HepG2 (cell line): ENCODE measurements around the gene ACER3. TPM values are rescaled to one million over a fixed set of nuclear protein-coding genes. Genes with fewer than 3 reads are reported as not detected.

Source experiments
- ADNP ChIP-seq: sonication (generic); formaldehyde crosslinking; IDR thresholded peaks from 2 replicates; pipeline ENCODE4 v1.4.0; 2020; ENCODE audit warnings: missing genetic modification reagents
- AHR ChIP-seq: IDR thresholded peaks from 2 replicates; pipeline ENCODE4 v1.6.1; 2018; ENCODE audit warnings: missing genetic modification reagents, missing compliant biosample characterization
- CHD2 ChIP-seq: IDR thresholded peaks from 2 replicates; pipeline ENCODE4 v1.6.1; 2011; ENCODE audit warnings: low read depth, low read length, improper control_type of control experiment
- GZF1 ChIP-seq: sonication (generic); formaldehyde crosslinking; IDR thresholded peaks from 2 replicates; pipeline ENCODE4 v1.5.1; 2020; ENCODE audit warnings: mild to moderate bottlenecking, missing genetic modification reagents
- HNRNPH1 ChIP-seq: fragments of 200-400 bp; formaldehyde crosslinking; optimal IDR thresholded peaks from 2 replicates; pipeline ENCODE3; 2017; ENCODE audit warnings: mild to moderate bottlenecking, low read depth, low read length
- JDP2 ChIP-seq: sonication (generic); formaldehyde crosslinking; IDR thresholded peaks from 2 replicates; pipeline ENCODE4 v1.8.1; 2022; ENCODE audit warnings: missing genetic modification reagents, borderline replicate concordance
- MAFF ChIP-seq: IDR thresholded peaks from 2 replicates; pipeline ENCODE4 v1.6.1; 2011; ENCODE audit warnings: low read depth, low read length, improper control_type of control experiment
- PHB2 ChIP-seq: fragments of 450-650 bp; IDR thresholded peaks from 2 replicates; pipeline ENCODE4 v1.6.1; 2018; ENCODE audit not compliant: partially characterized antibody
- PPARG ChIP-seq: conservative IDR thresholded peaks from 2 replicates; pipeline ENCODE4 v1.6.1; 2016; ENCODE audit warnings: missing biosample characterization, missing genetic modification reagents
- ZNF101 ChIP-seq: sonication (generic); formaldehyde crosslinking; IDR thresholded peaks from 2 replicates; pipeline ENCODE4 v1.4.0; 2020; ENCODE audit warnings: mild to moderate bottlenecking, low read depth, missing genetic modification reagents, borderline replicate concordance
- ZNF350 ChIP-seq: sonication (generic); formaldehyde crosslinking; IDR thresholded peaks from 2 replicates; pipeline ENCODE4 v1.4.0; 2020; ENCODE audit warnings: mild to moderate bottlenecking, low read depth, missing genetic modification reagents, borderline replicate concordance
- ZNF530 ChIP-seq: sonication (generic); formaldehyde crosslinking; IDR thresholded peaks from 2 replicates; pipeline ENCODE4 v1.5.0; 2020; ENCODE audit warnings: low read depth, mild to moderate bottlenecking, missing genetic modification reagents
- ZNF709 ChIP-seq: sonication (generic); formaldehyde crosslinking; IDR thresholded peaks from 2 replicates; pipeline ENCODE4 v1.5.0; 2020; ENCODE audit warnings: mild to moderate bottlenecking, missing genetic modification reagents
- polyA plus RNA-seq, 8 experiments: library from polyadenylated mRNA; depleted of rRNA in 3 of 8; stranded (reverse) in 7 of 8; unstranded in 1 of 8; fragments of >200 nt; fragmentation: Illumina TruSeq in 4 of 8; extraction: Trizol in 4 of 8; gene quantifications; 2 replicates each; pipeline versions ENCODE4 v1.2.1 to v1.2.3, GENCODE V29; 2011 to 2016; ENCODE audit warnings: low read depth in 4 of 8, missing spikeins in 1 of 8, mixed read lengths in 1 of 8; ENCODE audit not compliant: insufficient read depth in 1 of 8
- total RNA-seq, 5 experiments: library from RNA; depleted of rRNA; stranded (reverse); fragments of >200 nt; fragmentation: Illumina TruSeq; extraction: Trizol; gene quantifications; 2 replicates each; pipeline ENCODE4 v1.2.3, GENCODE V29; 2016; ENCODE audit warnings: low read depth in 1 of 5
- TF ChIP-seq, protein P1 (sequence below): sonication (generic); formaldehyde crosslinking; IDR thresholded peaks from 2 replicates; pipeline ENCODE4 v1.9.0; 2021; ENCODE audit warnings: missing genetic modification reagents, borderline replicate concordance
- TF ChIP-seq, protein P2 (sequence below): sonication (generic); formaldehyde crosslinking; IDR thresholded peaks from 2 replicates; pipeline ENCODE4 v1.5.0; 2020; ENCODE audit warnings: mild to moderate bottlenecking, missing genetic modification reagents, borderline replicate concordance
- TF ChIP-seq, protein P3 (sequence below): sonication (generic); formaldehyde crosslinking; IDR thresholded peaks from 2 replicates; pipeline ENCODE4 v1.5.1; 2020; ENCODE audit warnings: mild to moderate bottlenecking, missing genetic modification reagents, moderate library complexity
- TF ChIP-seq, protein P4 (sequence below): sonication (generic); formaldehyde crosslinking; IDR thresholded peaks from 2 replicates; pipeline ENCODE4 v1.4.0; 2020; ENCODE audit warnings: missing genetic modification reagents, borderline replicate concordance
- TF ChIP-seq, protein P5 (sequence below): sonication (generic); formaldehyde crosslinking; IDR thresholded peaks from 2 replicates; pipeline ENCODE4 v1.5.1; 2020; ENCODE audit warnings: mild to moderate bottlenecking, missing genetic modification reagents

ACER3 gene
- total and polyA plus RNA-seq, 2 of the 13 experiments (the other 11 are each of a cell fraction or from before 2014, with no cell fraction given) = 6.0 to 9.8 TPM

DNA sequence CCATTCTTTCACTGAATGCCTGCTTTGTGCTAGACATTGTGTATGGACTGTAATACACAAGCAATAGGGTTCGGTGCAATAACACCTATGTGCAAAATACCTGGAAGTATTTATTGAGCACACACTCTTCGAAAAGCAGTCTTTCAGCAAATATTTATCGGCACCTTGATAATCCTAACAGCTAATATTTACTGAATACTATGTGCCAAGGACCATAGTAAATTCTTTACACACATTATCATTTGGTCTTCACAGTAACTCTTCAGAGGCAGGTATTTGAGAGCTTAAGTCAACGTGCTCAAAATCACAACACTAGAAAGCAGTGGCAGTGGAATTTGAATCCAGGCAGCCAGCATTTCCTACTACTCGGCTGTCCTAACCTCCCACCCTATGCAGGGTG lies 175.7 kb downstream of the ACER3 start (continued):
- TF ChIP-seq, protein P1, sequence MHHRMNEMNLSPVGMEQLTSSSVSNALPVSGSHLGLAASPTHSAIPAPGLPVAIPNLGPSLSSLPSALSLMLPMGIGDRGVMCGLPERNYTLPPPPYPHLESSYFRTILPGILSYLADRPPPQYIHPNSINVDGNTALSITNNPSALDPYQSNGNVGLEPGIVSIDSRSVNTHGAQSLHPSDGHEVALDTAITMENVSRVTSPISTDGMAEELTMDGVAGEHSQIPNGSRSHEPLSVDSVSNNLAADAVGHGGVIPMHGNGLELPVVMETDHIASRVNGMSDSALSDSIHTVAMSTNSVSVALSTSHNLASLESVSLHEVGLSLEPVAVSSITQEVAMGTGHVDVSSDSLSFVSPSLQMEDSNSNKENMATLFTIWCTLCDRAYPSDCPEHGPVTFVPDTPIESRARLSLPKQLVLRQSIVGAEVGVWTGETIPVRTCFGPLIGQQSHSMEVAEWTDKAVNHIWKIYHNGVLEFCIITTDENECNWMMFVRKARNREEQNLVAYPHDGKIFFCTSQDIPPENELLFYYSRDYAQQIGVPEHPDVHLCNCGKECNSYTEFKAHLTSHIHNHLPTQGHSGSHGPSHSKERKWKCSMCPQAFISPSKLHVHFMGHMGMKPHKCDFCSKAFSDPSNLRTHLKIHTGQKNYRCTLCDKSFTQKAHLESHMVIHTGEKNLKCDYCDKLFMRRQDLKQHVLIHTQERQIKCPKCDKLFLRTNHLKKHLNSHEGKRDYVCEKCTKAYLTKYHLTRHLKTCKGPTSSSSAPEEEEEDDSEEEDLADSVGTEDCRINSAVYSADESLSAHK = no peak
- TF ChIP-seq ZNF709 (CRISPR knock-in tag) (no peak), PHB2 (no peak), JDP2 (no peak), CHD2 (no peak), ZNF530 (CRISPR knock-in tag) (no peak), MAFF (no peak), GZF1 (CRISPR knock-in tag) (no peak), AHR (CRISPR knock-in tag) (no peak), ZNF350 (CRISPR knock-in tag) (no peak), HNRNPH1 (no peak), ADNP (CRISPR knock-in tag) (no peak), PPARG (CRISPR knock-in tag) (no peak; the same call in 1 of the 2 replicates), ZNF101 (CRISPR knock-in tag) (no peak)
- TF ChIP-seq, protein P2, sequence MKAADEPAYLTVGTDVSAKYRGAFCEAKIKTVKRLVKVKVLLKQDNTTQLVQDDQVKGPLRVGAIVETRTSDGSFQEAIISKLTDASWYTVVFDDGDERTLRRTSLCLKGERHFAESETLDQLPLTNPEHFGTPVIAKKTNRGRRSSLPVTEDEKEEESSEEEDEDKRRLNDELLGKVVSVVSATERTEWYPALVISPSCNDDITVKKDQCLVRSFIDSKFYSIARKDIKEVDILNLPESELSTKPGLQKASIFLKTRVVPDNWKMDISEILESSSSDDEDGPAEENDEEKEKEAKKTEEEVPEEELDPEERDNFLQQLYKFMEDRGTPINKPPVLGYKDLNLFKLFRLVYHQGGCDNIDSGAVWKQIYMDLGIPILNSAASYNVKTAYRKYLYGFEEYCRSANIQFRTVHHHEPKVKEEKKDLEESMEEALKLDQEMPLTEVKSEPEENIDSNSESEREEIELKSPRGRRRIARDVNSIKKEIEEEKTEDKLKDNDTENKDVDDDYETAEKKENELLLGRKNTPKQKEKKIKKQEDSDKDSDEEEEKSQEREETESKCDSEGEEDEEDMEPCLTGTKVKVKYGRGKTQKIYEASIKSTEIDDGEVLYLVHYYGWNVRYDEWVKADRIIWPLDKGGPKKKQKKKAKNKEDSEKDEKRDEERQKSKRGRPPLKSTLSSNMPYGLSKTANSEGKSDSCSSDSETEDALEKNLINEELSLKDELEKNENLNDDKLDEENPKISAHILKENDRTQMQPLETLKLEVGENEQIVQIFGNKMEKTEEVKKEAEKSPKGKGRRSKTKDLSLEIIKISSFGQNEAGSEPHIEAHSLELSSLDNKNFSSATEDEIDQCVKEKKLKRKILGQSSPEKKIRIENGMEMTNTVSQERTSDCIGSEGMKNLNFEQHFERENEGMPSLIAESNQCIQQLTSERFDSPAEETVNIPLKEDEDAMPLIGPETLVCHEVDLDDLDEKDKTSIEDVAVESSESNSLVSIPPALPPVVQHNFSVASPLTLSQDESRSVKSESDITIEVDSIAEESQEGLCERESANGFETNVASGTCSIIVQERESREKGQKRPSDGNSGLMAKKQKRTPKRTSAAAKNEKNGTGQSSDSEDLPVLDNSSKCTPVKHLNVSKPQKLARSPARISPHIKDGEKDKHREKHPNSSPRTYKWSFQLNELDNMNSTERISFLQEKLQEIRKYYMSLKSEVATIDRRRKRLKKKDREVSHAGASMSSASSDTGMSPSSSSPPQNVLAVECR (CRISPR knock-in tag) = no peak
- TF ChIP-seq, protein P3, sequence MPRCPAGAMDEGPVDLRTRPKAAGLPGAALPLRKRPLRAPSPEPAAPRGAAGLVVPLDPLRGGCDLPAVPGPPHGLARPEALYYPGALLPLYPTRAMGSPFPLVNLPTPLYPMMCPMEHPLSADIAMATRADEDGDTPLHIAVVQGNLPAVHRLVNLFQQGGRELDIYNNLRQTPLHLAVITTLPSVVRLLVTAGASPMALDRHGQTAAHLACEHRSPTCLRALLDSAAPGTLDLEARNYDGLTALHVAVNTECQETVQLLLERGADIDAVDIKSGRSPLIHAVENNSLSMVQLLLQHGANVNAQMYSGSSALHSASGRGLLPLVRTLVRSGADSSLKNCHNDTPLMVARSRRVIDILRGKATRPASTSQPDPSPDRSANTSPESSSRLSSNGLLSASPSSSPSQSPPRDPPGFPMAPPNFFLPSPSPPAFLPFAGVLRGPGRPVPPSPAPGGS (CRISPR knock-in tag) = no peak
- TF ChIP-seq, protein P4, sequence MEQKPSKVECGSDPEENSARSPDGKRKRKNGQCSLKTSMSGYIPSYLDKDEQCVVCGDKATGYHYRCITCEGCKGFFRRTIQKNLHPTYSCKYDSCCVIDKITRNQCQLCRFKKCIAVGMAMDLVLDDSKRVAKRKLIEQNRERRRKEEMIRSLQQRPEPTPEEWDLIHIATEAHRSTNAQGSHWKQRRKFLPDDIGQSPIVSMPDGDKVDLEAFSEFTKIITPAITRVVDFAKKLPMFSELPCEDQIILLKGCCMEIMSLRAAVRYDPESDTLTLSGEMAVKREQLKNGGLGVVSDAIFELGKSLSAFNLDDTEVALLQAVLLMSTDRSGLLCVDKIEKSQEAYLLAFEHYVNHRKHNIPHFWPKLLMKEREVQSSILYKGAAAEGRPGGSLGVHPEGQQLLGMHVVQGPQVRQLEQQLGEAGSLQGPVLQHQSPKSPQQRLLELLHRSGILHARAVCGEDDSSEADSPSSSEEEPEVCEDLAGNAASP (CRISPR knock-in tag) = no peak
- TF ChIP-seq, protein P5, sequence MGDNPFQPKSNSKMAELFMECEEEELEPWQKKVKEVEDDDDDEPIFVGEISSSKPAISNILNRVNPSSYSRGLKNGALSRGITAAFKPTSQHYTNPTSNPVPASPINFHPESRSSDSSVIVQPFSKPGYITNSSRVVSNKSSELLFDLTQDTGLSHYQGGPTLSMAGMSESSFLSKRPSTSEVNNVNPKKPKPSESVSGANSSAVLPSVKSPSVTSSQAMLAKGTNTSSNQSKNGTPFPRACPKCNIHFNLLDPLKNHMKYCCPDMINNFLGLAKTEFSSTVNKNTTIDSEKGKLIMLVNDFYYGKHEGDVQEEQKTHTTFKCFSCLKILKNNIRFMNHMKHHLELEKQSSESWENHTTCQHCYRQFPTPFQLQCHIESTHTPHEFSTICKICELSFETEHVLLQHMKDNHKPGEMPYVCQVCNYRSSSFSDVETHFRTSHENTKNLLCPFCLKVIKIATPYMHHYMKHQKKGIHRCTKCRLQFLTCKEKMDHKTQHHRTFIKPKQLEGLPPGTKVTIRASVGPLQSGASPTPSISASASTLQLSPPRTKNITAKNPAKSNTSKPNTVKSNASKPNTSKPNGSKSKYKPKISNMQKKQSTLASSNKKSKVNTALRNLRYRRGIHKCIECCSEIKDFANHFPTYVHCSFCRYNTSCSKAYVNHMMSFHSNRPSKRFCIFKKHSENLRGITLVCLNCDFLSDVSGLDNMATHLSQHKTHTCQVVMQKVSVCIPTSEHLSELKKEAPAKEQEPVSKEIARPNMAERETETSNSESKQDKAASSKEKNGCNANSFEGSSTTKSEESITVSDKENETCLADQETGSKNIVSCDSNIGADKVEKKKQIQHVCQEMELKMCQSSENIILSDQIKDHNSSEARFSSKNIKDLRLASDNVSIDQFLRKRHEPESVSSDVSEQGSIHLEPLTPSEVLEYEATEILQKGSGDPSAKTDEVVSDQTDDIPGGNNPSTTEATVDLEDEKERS (CRISPR knock-in tag) = no peak
